Cardiac ventricle fibroblast (primary cell): ENCODE measurements around the gene ZNF778. TPM values are rescaled to one million over a fixed set of nuclear protein-coding genes. Genes with fewer than 3 reads are reported as not detected.

Source experiments
- total RNA-seq: library from RNA; depleted of rRNA; stranded (reverse); fragments of >200 nt; gene quantifications from 2 replicates; pipeline ENCODE4 v1.2.3, GENCODE V29; 2015

ZNF778 gene
- total RNA-seq: 3.4 and 7.3 TPM in 2 replicates

GRCh38 chr16:89217388-89218191, at the start of gene ZNF778:
ZNF778 (plus strand) TSS chr16:89217703; CDS start chr16:89221128, 3,425 bp downstream.

GRCh38 chr16:89171216-89172170, 46.0 kb upstream of the ZNF778 start, which contains the start of gene CDH15:
CDH15 (plus strand) TSS chr16:89171748; CDS start chr16:89171832, 84 bp downstream.

GRCh38 chr16:89200124-89200849, 17.2 kb upstream of the ZNF778 start, which contains the start of gene SLC22A31:
SLC22A31 (minus strand) TSS chr16:89200537; CDS start chr16:89200501, 36 bp downstream.

Other genes starting within 250 kb of the ZNF778 start
- gene CBFA2T3, start 240.5 kb upstream of the ZNF778 start, total RNA-seq: not detected in 2 replicates
- 17.9 and 18.9 TPM in 2 replicates for gene ACSF3, start 123.9 kb upstream of the ZNF778 start, total RNA-seq
- gene CDH15, start 46.0 kb upstream of the ZNF778 start, total RNA-seq: 0.29 TPM in 1 of 2 replicates, not detected in the other
- gene SLC22A31, start 17.2 kb upstream of the ZNF778 start, total RNA-seq: 0.29 and 1.7 TPM in 2 replicates